ENCODE measurements around the gene AFDN.

The AFDN gene

GRCh38 chr6:167995731-167996151, 169.0 kb downstream of the AFDN start:
- DNase-seq, result no peak
- H3K27ac ChIP-seq (ENCODE audit: low read length), result no peak overlapping the region
- no peak overlapping the region for H3K4me2 ChIP-seq (ENCODE audit: insufficient read depth, low read length)
- no peaks in the 10 kb centered on the region for H3K36me3 ChIP-seq (ENCODE audit: insufficient read depth, low read length)
- no peak overlapping the region for H3K9ac ChIP-seq (ENCODE audit: low read depth, low read length)
- H3K79me2 ChIP-seq (ENCODE audit: insufficient read depth, low read length), result no peaks in the 10 kb centered on the region
- no peak for ATAC-seq (ENCODE audit: insufficient read depth, low read depth)
- H3K9me3 ChIP-seq (ENCODE audit: insufficient read depth, low read length, severe bottlenecking), result no peaks in the 10 kb centered on the region
- H3K27me3 ChIP-seq (ENCODE audit: insufficient read depth, low read length, poor library complexity), result no peaks in the 10 kb centered on the region
- no peaks in the 10 kb centered on the region for H3K4me1 ChIP-seq (ENCODE audit: insufficient read depth, low read length)
- no peak overlapping the region for H3K4me3 ChIP-seq (ENCODE audit: low read depth in 1 of 2, low read length in 2 of 2)
- no peak overlapping the region for H2AFZ ChIP-seq (ENCODE audit: low read depth, low read length)
- H4K20me1 ChIP-seq (ENCODE audit: insufficient read depth, low read length), result no peaks in the 10 kb centered on the region
- TF ChIP-seq CTCF (IDR thresholded peaks at IDR 0.05; ENCODE audit: borderline replicate concordance, extremely low read depth, low read length, poor library complexity, severe bottlenecking) (no peak), EZH2 (IDR thresholded peaks at IDR 0.05; ENCODE audit: borderline replicate concordance, low read depth, low read length, severe bottlenecking) (no peak)

- no peak overlapping the region for H3K4me3 ChIP-seq (ENCODE audit: low read depth in 1 of 2, low read length in 2 of 2)
Observed at GRCh38 chr6:167996424-167997199, 169.9 kb downstream of the AFDN start.

GRCh38 chr6:167997642-167998041, 170.9 kb downstream of the AFDN start, which contains the start of gene KIF25:
TSS of gene KIF25 (plus strand) at chr6:167997671. CDS start at chr6:168029586, 31,915 bp downstream.
- no peak within 1 kb of the TSS for H3K27ac ChIP-seq (ENCODE audit: low read length)
- H3K4me2 ChIP-seq (ENCODE audit: insufficient read depth, low read length), result no peak within 1 kb of the TSS
- H3K79me2 ChIP-seq (ENCODE audit: insufficient read depth, low read length), result no peaks in the 10 kb centered on the region
- H3K9ac ChIP-seq (ENCODE audit: low read depth, low read length), result no peak within 1 kb of the TSS
- H2AFZ ChIP-seq (ENCODE audit: low read depth, low read length), result no peak within 1 kb of the TSS
- ATAC-seq (ENCODE audit: insufficient read depth, low read depth) (no peak), DNase-seq (no peak)
- no peak within 1 kb of the TSS for H3K4me3 ChIP-seq (ENCODE audit: low read depth in 1 of 2, low read length in 2 of 2)
- no peaks in the 10 kb centered on the region for H3K36me3 ChIP-seq (ENCODE audit: insufficient read depth, low read length)
- no peaks in the 10 kb centered on the region for H3K4me1 ChIP-seq (ENCODE audit: insufficient read depth, low read length)
- H3K27me3 ChIP-seq (ENCODE audit: insufficient read depth, low read length, poor library complexity), result no peaks in the 10 kb centered on the region
- H4K20me1 ChIP-seq (ENCODE audit: insufficient read depth, low read length), result no peaks in the 10 kb centered on the region
- TF ChIP-seq EZH2 (IDR thresholded peaks at IDR 0.05; ENCODE audit: borderline replicate concordance, low read depth, low read length, severe bottlenecking) (no peak), CTCF (IDR thresholded peaks at IDR 0.05; ENCODE audit: borderline replicate concordance, extremely low read depth, low read length, poor library complexity, severe bottlenecking) (no peak)
- no peaks in the 10 kb centered on the region for H3K9me3 ChIP-seq (ENCODE audit: insufficient read depth, low read length, severe bottlenecking)

More at GRCh38 chr6:167996424-167997199, 169.9 kb downstream of the AFDN start:
- TF ChIP-seq EZH2 (IDR thresholded peaks at IDR 0.05; ENCODE audit: borderline replicate concordance, low read depth, low read length, severe bottlenecking), result no peak
- no peak for TF ChIP-seq CTCF (IDR thresholded peaks at IDR 0.05; ENCODE audit: borderline replicate concordance, extremely low read depth, low read length, poor library complexity, severe bottlenecking)
- no peaks in the 10 kb centered on the region for H4K20me1 ChIP-seq (ENCODE audit: insufficient read depth, low read length)
- H3K9ac ChIP-seq (ENCODE audit: low read depth, low read length), result no peak overlapping the region
- ATAC-seq (ENCODE audit: insufficient read depth, low read depth) (no peak), DNase-seq (no peak)
- no peak overlapping the region for H3K4me2 ChIP-seq (ENCODE audit: insufficient read depth, low read length)
- no peaks in the 10 kb centered on the region for H3K27me3 ChIP-seq (ENCODE audit: insufficient read depth, low read length, poor library complexity)
- H3K9me3 ChIP-seq (ENCODE audit: insufficient read depth, low read length, severe bottlenecking), result no peaks in the 10 kb centered on the region
- H3K36me3 ChIP-seq (ENCODE audit: insufficient read depth, low read length), result no peaks in the 10 kb centered on the region
- no peaks in the 10 kb centered on the region for H3K79me2 ChIP-seq (ENCODE audit: insufficient read depth, low read length)
- no peaks in the 10 kb centered on the region for H3K4me1 ChIP-seq (ENCODE audit: insufficient read depth, low read length)
- H3K27ac ChIP-seq (ENCODE audit: low read length), result no peak overlapping the region
- no peak overlapping the region for H2AFZ ChIP-seq (ENCODE audit: low read depth, low read length)

Data from DND-41 (cell line).